Activated T-helper 2 cell treated with anti-CD3 and anti-CD28 coated beads, Interferon-gamma antibody, Interleukin-2, Interleukin-4, amounts not matched to agents 10 μg/mL and 5 μg/mL and 100 μg/mL, durations not matched to agents 14 hours and 24 hours and 36 hours (primary cell): ENCODE data around the gene PRM3. TPM values are rescaled to one million over a fixed set of nuclear protein-coding genes. Genes with fewer than 3 reads are reported as not detected.

Experiments
- DNase-seq: peaks from one replicate; pipeline ENCODE4 v3.0.0; 2021; ENCODE audit warnings: low spot score
- H3K27ac Mint-ChIP-seq: one replicate; pipeline ENCODE4 v1.8.0; 2021; ENCODE audit warnings: mixed read lengths
- H3K27me3 Mint-ChIP-seq: one replicate; pipeline ENCODE4 v1.8.0; 2021; ENCODE audit warnings: low read depth, mixed read lengths
- H3K36me3 Mint-ChIP-seq: one replicate; pipeline ENCODE4 v1.8.0; 2021; ENCODE audit warnings: low read depth, mixed read lengths
- H3K4me1 Mint-ChIP-seq: one replicate; pipeline ENCODE4 v1.8.0; 2021; ENCODE audit warnings: low read depth, mixed read lengths
- H3K4me3 Mint-ChIP-seq: one replicate; pipeline ENCODE4 v1.8.0; 2021; ENCODE audit warnings: low read depth, mild to moderate bottlenecking, moderate library complexity, mixed read lengths
- H3K9me3 Mint-ChIP-seq: one replicate; pipeline ENCODE4 v1.8.0; 2021; ENCODE audit warnings: mixed read lengths
- intact Hi-C: fragments of 100-400 bp; cut with micrococcal nuclease; formaldehyde crosslinking; loops from one replicate; pipeline ENCODE4 v1.15.1; 2023
- total RNA-seq: library from RNA; stranded (reverse); gene quantifications from 2 replicates; pipeline ENCODE4 v1.2.3, GENCODE V29; 2022

Gene PRM3, protein sequence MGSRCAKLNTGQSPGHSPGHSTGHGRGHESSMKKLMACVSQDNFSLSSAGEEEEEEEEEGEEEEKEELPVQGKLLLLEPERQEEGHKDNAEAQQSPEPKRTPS
- not detected in 2 replicates for total RNA-seq

DNA sequence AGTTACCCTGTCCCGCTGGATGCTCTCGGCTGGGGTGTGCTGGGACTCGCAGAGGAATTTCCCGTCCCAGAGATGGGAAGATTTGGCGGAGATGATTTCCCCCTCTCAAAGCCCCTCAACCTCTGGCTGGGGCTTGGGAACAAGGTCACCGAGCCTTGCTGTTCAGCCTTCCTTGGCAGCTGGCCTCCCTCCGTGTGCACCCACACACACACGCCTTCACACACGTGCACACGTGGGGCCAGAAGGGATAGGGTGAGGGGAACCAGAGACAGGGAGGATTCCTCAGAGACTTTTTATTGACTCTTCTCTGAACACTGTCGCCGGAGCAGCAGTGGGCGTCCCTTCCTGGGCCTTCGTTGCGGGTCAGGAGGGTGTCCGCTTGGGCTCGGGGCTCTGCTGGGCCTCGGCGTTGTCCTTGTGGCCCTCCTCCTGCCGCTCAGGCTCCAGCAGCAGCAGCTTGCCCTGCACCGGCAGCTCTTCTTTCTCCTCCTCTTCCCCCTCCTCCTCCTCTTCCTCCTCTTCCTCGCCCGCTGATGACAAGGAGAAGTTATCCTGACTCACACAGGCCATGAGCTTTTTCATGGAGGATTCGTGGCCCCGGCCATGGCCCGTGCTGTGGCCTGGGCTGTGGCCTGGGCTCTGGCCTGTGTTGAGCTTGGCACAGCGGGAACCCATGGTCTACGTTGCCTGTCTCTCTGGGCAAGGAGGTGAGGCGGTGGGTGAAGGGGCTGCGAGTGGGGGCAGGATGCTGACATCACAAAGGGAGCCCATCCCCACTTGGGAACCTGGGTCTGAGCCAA is at the start of gene PRM3:
TSS of gene PRM3 (minus strand) at position 709 of the 800 bp plus-strand sequence. CDS start at position 675, 34 bp downstream.
- no peak for DNase-seq
- H3K4me3 Mint-ChIP-seq, result no peak within 1 kb of the TSS
- no peak within 1 kb of the TSS for H3K27ac Mint-ChIP-seq
- intact Hi-C loops, result no loop called here
- no peaks in the 10 kb centered on the region for H3K9me3 Mint-ChIP-seq
- H3K4me1 Mint-ChIP-seq, result no peaks in the 10 kb centered on the region
- H3K36me3 Mint-ChIP-seq, result no peaks in the 10 kb centered on the region
- H3K27me3 Mint-ChIP-seq, result peaks cover 2% of the 10 kb centered on the region

DNA sequence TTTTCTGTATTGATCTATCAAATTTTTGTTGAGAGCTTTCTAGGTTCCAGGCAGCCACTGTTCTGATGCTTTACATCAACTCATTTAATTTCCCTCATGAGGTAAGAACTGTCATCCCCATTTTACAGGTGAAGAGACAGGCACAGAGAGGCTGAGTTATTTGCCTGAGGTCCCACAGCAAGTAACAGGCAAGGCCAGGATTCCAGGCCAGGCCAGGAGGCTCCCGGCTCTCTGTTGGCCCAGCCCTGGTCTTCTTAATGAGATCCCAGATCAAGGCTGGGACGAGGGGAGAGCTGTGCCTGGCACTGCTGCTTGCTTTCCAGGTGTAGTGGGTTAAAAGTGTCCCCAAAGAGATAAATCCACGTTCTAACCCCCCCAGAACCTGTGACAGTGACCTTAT is 49.4 kb upstream of the PRM3 start:
- Mint-ChIP-seq H3K4me3 (no peak overlapping the region), H3K27me3 (no peaks in the 10 kb centered on the region), H3K4me1 (peaks cover 29% of the 10 kb centered on the region), H3K9me3 (no peaks in the 10 kb centered on the region), H3K27ac (no peak overlapping the region), H3K36me3 (no peaks in the 10 kb centered on the region)
- no peak for DNase-seq
- intact Hi-C loops, result no loop called here

DNA sequence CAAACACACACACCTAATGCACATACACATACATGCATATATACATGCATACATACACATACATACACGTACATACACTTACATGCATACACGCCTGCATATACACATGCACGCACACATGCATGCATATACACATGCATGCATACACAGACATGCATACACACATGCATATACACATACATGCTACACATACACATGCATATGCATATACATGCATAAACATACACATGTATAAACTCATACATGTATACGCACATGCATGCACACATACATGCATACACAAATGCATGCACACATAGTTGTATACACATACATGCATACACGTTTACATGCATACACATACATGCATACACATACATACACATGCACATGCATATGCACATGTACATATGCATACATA is 48.2 kb upstream of the PRM3 start:
- no peaks in the 10 kb centered on the region for H3K36me3 Mint-ChIP-seq
- H3K4me3 Mint-ChIP-seq, result no peak overlapping the region
- peaks cover 22% of the 10 kb centered on the region for H3K4me1 Mint-ChIP-seq
- intact Hi-C loops, result no loop called here
- no peak overlapping the region for H3K27ac Mint-ChIP-seq
- no peak for DNase-seq
- H3K27me3 Mint-ChIP-seq, result no peaks in the 10 kb centered on the region
- H3K9me3 Mint-ChIP-seq, result no peaks in the 10 kb centered on the region

DNA sequence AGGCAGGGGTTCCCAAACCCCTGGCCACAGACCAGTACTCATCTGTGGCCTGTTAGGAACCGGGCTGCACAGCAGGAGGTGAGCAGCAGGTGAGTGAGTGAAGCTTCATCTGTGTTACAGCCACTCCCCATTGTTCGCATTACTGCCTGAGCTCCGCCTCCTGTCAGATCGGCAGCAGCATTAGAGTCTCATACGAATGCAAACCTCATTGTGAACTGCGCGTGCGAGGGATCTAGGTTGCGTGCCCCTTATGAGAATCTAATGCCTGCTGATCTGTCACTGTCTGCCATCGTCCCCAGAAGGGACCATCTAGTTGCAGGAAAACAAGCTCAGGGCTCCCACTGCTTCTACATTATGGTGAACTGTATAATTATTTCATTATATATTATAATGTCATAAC is 46.7 kb upstream of the PRM3 start:
- Mint-ChIP-seq H3K27me3 (no peaks in the 10 kb centered on the region), H3K4me1 (peaks cover 11% of the 10 kb centered on the region), H3K9me3 (no peaks in the 10 kb centered on the region), H3K27ac (no peak overlapping the region), H3K36me3 (no peaks in the 10 kb centered on the region), H3K4me3 (no peak overlapping the region)
- intact Hi-C loops, result no loop called here
- DNase-seq, result no peak

DNA sequence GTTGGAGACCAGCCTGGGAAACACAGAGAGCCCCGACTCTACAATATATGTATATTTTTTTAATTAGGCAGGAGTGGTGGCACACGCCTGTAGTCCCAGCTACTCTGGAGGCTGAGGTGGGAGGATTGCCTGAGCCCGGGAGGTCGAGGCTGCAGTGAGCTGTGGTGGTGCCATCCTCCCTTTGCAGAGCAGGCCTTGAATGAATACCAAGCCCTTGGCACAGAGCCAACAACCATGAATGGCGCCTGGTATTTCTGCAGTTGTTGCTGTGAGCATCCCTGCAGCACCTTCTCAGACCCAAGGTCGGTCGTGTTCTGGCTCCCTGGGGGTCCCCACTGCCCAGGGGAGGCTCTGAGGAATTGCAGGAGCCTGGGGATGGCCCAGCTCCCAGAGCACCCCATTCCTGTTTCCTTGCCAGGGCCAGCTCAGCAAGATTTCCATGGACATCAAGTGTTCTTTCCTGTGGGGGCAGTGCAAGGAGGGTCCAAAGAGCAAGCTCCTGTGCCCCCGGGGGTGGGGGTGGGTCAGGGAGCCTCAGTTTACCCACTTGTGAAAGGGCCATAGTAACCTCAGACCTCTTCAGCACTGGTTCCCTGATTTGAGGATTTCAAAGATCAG is 46.2 kb upstream of the PRM3 start:
- Mint-ChIP-seq H3K9me3 (no peaks in the 10 kb centered on the region), H3K4me3 (no peak overlapping the region), H3K36me3 (no peaks in the 10 kb centered on the region), H3K4me1 (peaks cover 6% of the 10 kb centered on the region), H3K27me3 (no peaks in the 10 kb centered on the region), H3K27ac (no peak overlapping the region)
- DNase-seq, result no peak
- intact Hi-C loops, result no loop called here

DNA sequence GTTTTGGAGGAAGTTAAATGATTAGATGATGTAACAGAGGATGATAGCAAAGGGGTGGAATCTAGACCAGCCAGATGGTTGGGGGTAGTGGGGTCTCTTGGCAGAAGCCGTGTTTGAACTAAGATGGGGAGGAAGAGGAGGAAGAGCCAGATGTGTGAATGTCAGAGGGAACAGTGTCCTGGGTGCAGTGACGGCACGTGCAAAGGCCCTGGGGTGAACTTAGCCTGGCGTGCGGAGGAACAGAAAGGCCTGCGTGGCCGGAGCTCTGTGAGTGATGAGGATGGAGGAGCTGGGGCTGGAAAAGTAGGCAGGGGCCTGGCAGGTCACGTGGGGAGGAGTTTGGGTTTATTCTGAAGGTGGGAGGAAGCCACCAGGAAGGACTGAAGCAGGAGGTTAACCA is 45.4 kb upstream of the PRM3 start:
- DNase-seq, result no peak
- no peak overlapping the region for H3K27ac Mint-ChIP-seq
- no peaks in the 10 kb centered on the region for H3K36me3 Mint-ChIP-seq
- no peaks in the 10 kb centered on the region for H3K9me3 Mint-ChIP-seq
- H3K4me1 Mint-ChIP-seq, result peaks cover 4% of the 10 kb centered on the region
- intact Hi-C loops, result no loop called here
- H3K27me3 Mint-ChIP-seq, result no peaks in the 10 kb centered on the region
- no peak overlapping the region for H3K4me3 Mint-ChIP-seq

DNA sequence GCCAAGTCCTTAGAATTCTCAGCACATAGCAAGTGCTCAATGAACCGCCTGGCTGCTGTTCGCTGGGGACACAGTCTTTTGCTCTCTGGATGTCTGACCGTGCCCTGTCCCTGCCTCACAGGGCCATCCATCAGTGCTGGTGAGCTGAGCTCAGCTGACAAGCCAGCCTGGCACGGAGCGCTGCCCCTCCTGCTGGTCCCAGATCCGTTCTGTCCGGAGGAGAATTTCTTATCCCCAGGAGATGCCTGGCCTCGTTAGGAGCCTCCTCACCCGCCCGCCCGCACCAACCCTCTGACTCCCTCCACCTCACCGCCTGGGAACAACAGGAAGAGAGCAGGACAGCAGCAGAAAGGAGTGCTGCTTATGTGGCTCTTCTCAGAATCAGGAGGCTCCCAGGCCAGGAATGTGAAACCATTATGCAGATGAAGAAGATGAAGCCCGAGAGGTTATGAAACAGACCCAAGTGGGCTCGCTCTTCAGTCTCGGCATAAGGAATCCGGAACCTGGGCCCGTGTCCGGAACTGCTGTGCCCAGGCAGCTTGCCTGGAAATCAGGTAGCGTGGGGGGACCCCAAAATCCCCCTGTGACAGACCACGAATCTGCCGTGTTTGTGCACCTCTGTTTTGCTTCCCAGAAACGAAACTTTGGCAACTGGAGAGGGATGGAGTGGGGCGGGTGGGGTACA is 43.0 kb upstream of the PRM3 start:
- H3K27ac Mint-ChIP-seq, result peak overlapping the region; percentile 28
- intact Hi-C loops, result no loop called here
- DNase-seq, result no peak
- peaks cover 19% of the 10 kb centered on the region for H3K4me1 Mint-ChIP-seq
- no peaks in the 10 kb centered on the region for H3K9me3 Mint-ChIP-seq
- H3K4me3 Mint-ChIP-seq, result no peak overlapping the region
- H3K36me3 Mint-ChIP-seq, result no peaks in the 10 kb centered on the region
- H3K27me3 Mint-ChIP-seq, result no peaks in the 10 kb centered on the region

DNA sequence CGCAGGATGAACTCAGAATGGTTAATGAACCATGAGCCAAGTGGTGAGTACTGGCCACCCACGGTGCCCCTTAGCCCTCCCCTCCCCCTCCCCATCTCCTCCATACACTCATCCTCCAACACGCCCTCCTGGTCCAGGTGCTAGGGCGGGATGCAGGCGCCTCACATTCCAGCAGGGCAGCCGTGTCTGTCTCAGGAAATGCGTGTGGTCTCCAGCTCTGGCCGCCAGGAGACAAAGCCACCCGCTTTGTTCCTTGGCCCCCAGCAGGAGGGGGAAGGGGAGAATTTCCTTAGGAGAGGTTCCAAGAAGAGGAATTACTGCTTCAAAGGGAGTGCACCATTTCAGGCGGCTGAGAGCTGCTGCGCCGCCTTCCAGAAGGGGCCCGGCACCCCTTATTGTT is 42.1 kb upstream of the PRM3 start:
- no peaks in the 10 kb centered on the region for H3K27me3 Mint-ChIP-seq
- H3K36me3 Mint-ChIP-seq, result no peaks in the 10 kb centered on the region
- H3K4me1 Mint-ChIP-seq, result peaks cover 28% of the 10 kb centered on the region
- no peak for DNase-seq
- H3K4me3 Mint-ChIP-seq, result no peak overlapping the region
- intact Hi-C loops, result no loop called here
- H3K27ac Mint-ChIP-seq, result no peak overlapping the region
- no peaks in the 10 kb centered on the region for H3K9me3 Mint-ChIP-seq

DNA sequence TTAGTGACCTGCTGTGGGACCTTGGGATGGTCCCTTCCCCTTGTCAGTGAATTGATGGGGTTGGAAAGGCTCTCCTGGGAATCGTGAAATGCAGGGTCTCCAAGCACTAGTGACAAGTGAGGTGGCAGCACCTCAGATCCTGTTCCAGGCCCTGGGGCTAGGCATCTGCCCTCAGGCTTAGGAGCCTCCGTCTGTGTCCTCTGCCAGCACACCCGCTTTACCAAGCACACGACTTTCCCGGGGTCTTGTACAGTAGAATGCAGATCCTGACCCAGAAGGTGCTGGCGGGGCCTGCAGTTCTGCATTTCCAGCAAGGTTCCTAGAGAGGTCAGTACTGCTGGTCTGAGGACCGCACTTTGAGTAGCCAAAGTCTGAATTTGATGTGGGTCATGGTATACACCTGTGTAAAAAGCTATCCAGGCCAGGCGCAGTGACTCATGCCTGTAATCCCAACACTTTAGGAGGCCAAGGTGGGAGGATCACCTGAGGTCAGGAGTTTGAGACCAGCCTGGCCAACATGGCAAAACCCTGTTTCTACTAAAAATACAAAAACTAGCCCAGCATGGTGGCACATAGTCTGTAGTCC is 41.0 kb upstream of the PRM3 start:
- intact Hi-C loops, result no loop called here
- Mint-ChIP-seq H3K4me3 (no peak overlapping the region), H3K27me3 (no peaks in the 10 kb centered on the region), H3K4me1 (peaks cover 37% of the 10 kb centered on the region), H3K27ac (no peak overlapping the region), H3K9me3 (no peaks in the 10 kb centered on the region), H3K36me3 (no peaks in the 10 kb centered on the region)
- no peak for DNase-seq

DNA sequence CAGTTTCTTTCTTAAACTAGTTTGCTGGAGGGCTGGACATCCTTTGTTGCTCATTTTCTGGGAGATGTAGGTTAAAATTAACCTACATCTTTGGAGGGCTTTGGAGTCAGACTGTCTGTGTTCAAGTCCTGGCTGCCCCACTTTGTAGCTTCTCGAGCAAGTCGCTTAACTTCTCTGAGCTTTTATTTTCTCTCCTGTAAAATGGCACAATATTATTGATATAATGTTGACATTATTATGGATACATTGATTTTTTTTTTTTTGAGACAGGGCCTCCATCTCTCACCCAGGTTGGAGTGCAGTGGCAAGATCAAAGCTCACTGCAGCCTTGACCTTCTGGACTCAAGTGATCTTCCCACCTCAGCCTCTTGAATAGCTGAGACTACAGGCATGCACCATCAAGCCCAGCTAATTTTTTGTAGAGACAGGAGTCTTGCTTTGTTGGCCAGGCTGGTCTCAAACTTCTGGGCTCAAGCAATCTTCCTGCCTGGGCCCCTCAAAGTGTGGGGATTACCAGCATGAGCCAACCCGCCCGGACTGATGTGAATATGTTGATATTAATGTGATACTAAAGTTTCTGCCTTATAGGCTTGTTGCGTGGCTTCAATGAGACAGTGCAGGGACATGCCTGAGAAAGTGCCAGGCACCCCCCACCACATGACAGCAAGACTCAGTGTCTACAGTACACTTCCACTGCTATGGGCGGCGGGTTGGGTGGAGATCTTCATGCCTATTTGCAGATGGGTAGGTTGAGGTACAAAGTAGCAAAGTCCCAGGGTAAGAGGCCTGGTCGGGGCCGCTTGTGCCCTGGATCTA is 40.3 kb upstream of the PRM3 start:
- Mint-ChIP-seq H3K27me3 (no peaks in the 10 kb centered on the region), H3K36me3 (no peaks in the 10 kb centered on the region), H3K4me1 (peaks cover 37% of the 10 kb centered on the region), H3K27ac (no peak overlapping the region), H3K9me3 (no peaks in the 10 kb centered on the region), H3K4me3 (no peak overlapping the region)
- intact Hi-C loops, result no loop called here
- DNase-seq, result no peak

DNA sequence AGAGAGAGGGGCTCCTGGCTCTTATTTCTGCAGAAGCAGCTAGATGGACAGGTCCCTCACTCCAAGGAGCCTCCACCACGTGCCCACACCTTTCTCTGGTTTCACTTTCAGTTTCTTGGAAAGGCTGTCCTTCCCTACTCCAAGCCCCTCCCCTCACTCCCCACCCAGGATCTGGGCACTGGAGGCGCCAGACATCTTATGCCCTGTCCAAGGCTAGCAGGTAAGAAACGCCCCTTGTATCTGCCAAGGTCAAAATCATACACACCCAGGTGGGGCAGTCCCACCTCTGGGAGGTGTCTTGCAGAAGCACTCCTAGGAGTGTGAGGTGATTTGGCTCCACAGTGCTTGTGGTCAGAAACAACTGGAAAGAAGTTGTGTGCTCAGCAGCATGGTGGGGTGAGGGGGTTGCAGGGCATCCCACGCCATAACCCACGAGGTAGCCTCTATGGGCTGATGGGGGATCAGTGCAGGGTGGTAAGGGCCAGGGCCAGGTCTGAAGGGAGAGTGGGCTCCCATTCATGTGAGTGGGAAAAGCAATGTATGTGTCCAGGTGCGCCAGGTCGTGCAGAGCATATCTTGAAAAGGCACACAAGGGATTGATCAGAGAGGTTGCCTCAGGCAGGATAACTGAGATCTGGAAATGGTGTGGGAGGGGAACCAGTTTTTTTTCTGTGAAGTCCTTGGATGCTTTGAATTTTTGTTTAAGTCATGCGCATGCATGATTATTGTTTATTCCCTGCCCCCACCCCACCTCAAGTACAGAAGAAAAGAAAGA is 39.5 kb upstream of the PRM3 start:
- Mint-ChIP-seq H3K4me3 (no peak overlapping the region), H3K36me3 (no peaks in the 10 kb centered on the region), H3K9me3 (no peaks in the 10 kb centered on the region), H3K4me1 (peaks cover 39% of the 10 kb centered on the region), H3K27me3 (no peaks in the 10 kb centered on the region), H3K27ac (peak overlapping the region; percentile 4)
- DNase-seq, result peak; percentile 38
- intact Hi-C loops, result no loop called here
